ENCODE results near the gene ABLIM2.

DNA sequence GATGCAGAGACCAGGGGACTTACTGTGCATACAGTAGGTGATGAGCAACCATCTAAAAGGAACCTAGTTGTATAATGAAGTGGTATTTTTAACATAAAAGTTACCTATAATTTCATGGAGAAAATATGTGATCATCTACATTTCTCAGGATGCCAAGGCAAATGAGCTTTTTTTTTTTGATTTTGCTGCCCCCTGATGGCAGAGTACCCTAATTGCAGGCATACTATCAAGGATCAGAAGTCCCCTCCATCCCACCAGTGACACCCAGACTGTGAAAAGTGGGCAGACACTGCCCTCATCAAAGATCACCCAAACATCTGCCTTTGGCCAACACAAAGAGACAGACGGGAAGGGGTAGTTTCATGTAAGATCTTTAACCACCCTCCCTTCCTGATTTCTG, 9.6 kb upstream of the ABLIM2 start:
- TF ChIP-seq, protein P1, sequence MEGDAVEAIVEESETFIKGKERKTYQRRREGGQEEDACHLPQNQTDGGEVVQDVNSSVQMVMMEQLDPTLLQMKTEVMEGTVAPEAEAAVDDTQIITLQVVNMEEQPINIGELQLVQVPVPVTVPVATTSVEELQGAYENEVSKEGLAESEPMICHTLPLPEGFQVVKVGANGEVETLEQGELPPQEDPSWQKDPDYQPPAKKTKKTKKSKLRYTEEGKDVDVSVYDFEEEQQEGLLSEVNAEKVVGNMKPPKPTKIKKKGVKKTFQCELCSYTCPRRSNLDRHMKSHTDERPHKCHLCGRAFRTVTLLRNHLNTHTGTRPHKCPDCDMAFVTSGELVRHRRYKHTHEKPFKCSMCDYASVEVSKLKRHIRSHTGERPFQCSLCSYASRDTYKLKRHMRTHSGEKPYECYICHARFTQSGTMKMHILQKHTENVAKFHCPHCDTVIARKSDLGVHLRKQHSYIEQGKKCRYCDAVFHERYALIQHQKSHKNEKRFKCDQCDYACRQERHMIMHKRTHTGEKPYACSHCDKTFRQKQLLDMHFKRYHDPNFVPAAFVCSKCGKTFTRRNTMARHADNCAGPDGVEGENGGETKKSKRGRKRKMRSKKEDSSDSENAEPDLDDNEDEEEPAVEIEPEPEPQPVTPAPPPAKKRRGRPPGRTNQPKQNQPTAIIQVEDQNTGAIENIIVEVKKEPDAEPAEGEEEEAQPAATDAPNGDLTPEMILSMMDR (IDR thresholded peaks at IDR 0.05; ENCODE audit: insufficient read depth, low read length), result peak; percentile 4
- TF ChIP-seq GABPA (IDR thresholded peaks at IDR 0.05; ENCODE audit: low read depth) (no peak), POLR2AphosphoS5 (IDR thresholded peaks at IDR 0.05; ENCODE audit: low read depth) (no peak)
